Measurements from ENCODE around the gene SLC7A4. TPM values are rescaled to one million over a fixed set of nuclear protein-coding genes. Genes with fewer than 3 reads are reported as not detected.

The SLC7A4 gene
- total and polyA plus RNA-seq, 10 of the 15 experiments (the other 5 are each of a cell fraction or from before 2014, with no cell fraction given): 0.06 to 0.25 (median 0.14) TPM; not detected in 6

DNA sequence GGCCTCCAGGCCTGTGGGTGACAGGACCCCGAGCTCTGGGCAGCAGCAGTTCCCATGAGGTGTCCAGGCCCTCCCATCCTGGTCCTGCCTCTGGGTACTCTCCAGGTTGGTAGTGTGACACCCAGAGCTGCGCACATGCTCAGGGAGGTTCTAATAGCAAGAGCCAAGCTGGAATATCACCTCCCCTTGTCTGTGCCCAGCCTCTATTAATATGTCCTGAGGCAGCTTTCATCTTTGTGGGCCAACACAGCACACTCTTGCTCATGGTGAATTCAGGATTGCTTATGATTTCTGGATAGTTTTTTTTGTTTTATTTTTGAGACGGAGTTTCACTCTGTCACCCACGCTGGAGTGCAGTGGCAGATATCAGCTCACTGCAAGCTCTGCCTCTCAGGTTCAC, 14.0 kb downstream of the SLC7A4 start (continued):
- TF ChIP-seq MXI1 (IDR thresholded peaks at IDR 0.05; ENCODE audit: low read depth, low read length) (no peak), JUNB (IDR thresholded peaks at IDR 0.05) (no peak)

DNA sequence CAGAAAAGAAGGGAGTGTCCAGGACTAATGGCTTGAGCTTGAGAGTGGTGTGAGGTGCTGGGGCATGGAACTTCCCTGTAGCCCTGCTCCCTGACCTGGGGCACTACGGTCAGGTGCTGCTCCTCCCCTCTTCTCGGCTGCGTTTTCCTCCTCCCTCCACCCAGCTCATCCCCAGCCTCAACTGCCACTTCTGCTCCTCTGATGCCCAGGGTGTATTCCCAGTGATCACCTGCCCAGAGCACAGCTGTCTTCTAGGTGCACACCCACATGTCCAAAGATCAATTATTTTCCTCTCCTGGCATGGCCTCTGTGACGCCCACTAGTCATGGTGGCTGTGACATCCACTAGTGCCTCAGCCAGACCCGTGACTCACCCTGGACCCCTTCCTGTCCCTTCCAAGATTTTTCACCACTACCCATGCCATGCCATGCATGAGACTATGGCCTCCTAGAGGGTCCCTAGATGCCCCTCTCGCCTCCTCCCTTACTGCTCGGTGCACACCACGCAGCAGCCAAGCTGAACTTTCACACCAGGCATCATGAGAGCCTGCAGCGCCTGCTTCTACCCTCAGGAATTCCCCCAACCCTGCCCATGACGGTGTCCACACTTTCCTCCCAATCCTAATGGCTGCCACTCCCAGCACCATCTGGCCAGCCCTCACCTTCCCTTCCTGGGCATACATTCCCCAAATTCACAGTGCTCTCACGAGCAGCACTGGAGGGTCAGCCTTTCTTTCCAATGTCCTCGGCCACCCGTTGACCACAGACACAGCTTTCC, 15.5 kb downstream of the SLC7A4 start:
- ChIA-PET SMC1A (ENCODE audit: uncharacterized antibody, unreplicated experiment) (no interaction called here), POLR2A (no interaction called here), RAD21 (ENCODE audit: unreplicated experiment) (no interaction called here), CTCF (no interaction called here)
- intact Hi-C loops (cut with micrococcal nuclease; ENCODE audit: unreplicated experiment) (no loop called here), in situ Hi-C loops (cut with MboI) (no loop called here)
- no peaks in the 10 kb centered on the region for H4K20me1 ChIP-seq (ENCODE audit: control insufficient read depth, insufficient read depth)
- no peak overlapping the region for H3K4me2 ChIP-seq (ENCODE audit: control insufficient read depth, insufficient read depth)
- BruUV-seq (replicated peaks): no TSS peak
- H3K79me2 ChIP-seq (ENCODE audit: control insufficient read depth, insufficient read depth, low read length): no peaks in the 10 kb centered on the region
- H3K9me3 ChIP-seq (replicated peaks; ENCODE audit: control insufficient read depth, insufficient read depth, low read length): no peaks in the 10 kb centered on the region
- H3K9ac ChIP-seq (ENCODE audit: control insufficient read depth, insufficient read depth, low read length): no peak overlapping the region
- H3K27ac ChIP-seq (ENCODE audit: control insufficient read depth, insufficient read depth): no peak overlapping the region
- no peak for DNase-seq (ENCODE audit: low read depth, low spot score)
- H2AFZ ChIP-seq (ENCODE audit: control insufficient read depth, low read depth, low read length): no peak overlapping the region
- peaks cover 7% of the 10 kb centered on the region for H3K4me1 ChIP-seq (ENCODE audit: control insufficient read depth, insufficient read depth, low read length)
- H3K4me3 ChIP-seq: no peak overlapping the region
- no peak for ATAC-seq
- WGBS (ENCODE audit: insufficient coverage, insufficient replicate concordance, low lambda C conversion rate, missing lambda C conversion rate): 30% methylated on average over 13 of the region's 13 CpGs
- H3K27me3 ChIP-seq (replicated peaks in 1 of 2; ENCODE audit: control insufficient read depth in 2 of 2, insufficient read depth in 2 of 2, low read length in 1 of 2): no peaks in the 10 kb centered on the region; a peak in 2 of 4 replicates
- H3K36me3 ChIP-seq (ENCODE audit: control insufficient read depth in 2 of 2, insufficient read depth in 2 of 2, low read length in 1 of 2): no peaks in the 10 kb centered on the region
- no peak for TF ChIP-seq MYB (IDR thresholded peaks at IDR 0.05; ENCODE audit: borderline replicate concordance, low read depth, low read length)
- TF ChIP-seq, protein P1, sequence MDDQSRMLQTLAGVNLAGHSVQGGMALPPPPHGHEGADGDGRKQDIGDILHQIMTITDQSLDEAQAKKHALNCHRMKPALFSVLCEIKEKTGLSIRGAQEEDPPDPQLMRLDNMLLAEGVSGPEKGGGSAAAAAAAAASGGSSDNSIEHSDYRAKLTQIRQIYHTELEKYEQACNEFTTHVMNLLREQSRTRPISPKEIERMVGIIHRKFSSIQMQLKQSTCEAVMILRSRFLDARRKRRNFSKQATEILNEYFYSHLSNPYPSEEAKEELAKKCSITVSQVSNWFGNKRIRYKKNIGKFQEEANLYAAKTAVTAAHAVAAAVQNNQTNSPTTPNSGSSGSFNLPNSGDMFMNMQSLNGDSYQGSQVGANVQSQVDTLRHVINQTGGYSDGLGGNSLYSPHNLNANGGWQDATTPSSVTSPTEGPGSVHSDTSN (IDR thresholded peaks at IDR 0.05; ENCODE audit: insufficient replicate concordance, low read depth, low read length): no peak
- no peak for TF ChIP-seq CHD1 (IDR thresholded peaks at IDR 0.05; ENCODE audit: low read depth, low read length)
- TF ChIP-seq NFYA (IDR thresholded peaks at IDR 0.05; ENCODE audit: borderline replicate concordance, low read depth, low read length): no peak
- TF ChIP-seq CBFB (IDR thresholded peaks at IDR 0.05; ENCODE audit: low read depth): no peak
- no peak for TF ChIP-seq DPF2 (IDR thresholded peaks at IDR 0.05)
- no peak for TF ChIP-seq YY1 (IDR thresholded peaks at IDR 0.05; ENCODE audit: low read depth, low read length)
- TF ChIP-seq PAX8 (IDR thresholded peaks at IDR 0.05): no peak
- no peak for TF ChIP-seq SREBF1 (IDR thresholded peaks at IDR 0.05; ENCODE audit: low read length)
- no peak for FAIRE-seq

Data from GM12878 (cell line).